Inflammatory macrophage treated with lipopolysaccharide for 1 hour (primary cell): ENCODE data around the gene CD22.

Source experiments
- DNase-seq, 2 donors: peaks; one replicate each; pipeline ENCODE4 v3.0.0-alpha.2; 2020 to 2022

Gene CD22

DNA sequence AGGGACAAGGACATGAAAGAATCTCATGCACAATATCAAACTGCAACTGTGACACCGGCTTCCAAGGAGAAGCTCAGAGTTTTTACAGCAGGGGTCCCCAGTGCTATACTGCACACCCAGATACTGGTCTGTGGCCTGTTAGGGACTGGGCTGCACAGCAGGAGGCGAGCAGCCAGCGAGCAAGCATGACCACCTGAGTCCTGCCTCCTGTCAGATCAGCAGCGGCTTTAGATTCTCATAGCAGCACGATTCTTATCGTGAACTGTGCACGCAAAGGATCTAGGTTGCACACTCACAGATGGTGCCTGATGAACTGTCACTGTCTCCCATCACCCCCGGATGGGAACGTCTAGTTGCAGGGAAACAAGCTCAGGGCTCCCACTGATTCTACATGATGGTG is 13.1 kb upstream of the CD22 start:
- DNase-seq = no peak

DNA sequence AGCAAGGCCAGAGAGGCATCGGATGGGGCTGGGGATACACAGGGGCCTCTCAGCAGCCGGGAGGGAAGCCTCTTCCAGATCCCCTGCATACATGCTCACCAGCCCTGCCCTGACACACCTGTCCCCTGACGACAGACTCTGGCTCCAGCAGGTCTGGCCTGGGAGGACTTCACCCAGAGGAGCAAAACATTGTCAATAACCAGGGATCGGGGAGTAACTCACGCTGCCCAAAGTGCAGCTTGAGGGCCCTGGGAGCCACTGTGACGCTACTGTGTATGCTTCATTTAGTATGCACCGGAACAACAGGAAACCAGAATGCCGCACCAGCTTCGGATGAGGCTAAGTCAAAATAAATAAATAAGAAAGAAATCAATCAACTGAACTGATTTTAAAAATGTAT is 12.4 kb upstream of the CD22 start:
- DNase-seq = no peak

DNA sequence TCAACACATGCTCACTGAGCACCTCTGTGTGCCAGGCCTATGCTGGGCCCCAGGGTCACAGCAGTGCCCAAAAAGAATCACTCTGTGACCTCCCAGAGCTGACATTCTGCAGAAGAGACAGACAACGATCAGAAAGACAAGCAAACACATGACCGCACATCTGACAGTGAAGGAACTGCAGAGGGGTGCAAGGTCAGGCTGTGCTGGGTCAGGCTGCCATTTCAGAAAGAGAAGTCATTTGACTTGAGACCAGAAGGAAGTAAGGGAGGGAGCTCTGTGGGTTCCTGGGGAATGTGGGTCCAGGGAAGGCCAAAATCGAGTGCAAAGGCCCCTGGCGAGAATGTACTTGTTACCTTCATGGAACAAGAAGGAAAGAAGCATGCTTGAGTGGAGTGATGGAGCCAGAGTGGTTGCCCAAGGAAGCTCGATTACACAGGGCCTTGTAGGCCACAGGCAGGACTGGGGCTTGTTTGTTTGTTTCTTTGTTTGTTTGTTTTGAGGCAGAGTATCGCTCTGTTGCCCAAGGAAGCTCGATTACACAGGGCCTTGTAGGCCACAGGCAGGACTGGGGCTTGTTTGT is 11.4 kb upstream of the CD22 start:
- DNase-seq = peak; percentile 56 to 77

DNA sequence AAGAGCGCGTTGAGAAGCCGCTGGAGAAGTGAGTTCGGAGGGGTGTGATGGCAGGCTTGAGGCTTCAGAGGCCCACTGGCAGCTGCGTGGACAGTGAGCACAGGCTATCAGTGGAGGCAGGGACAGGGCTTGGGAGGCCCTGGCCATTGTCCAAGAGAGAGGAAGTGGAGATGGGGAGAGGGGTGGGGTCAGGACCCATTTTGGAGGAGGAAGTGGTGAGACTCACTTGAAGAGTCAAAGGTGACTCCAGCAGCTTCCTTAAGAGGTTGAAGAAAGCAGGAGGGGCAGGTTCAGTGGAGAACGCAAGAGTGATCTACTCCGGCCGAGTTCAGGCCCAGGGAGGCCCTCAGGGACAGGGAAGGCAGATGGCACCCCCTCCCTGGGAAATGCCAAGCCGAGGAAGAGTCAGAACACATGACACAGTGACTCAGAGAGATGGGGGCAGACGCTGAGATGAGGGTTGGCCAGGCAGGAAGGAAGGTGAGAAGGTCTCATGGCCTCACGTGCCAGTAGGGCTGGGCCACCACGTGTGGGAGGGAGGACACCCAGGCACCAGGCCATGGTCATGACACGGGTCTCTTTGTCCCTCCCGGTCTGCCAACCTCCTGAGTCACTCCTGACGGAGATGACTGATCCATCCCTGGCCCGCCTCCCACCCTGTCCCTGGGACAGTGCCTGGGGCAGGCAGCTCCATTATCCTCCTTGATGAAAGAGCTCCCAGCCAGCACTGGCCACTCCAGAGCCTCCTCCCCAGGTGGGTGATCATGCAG is 10.1 kb upstream of the CD22 start:
- peak; percentile 84 to 97 for DNase-seq

DNA sequence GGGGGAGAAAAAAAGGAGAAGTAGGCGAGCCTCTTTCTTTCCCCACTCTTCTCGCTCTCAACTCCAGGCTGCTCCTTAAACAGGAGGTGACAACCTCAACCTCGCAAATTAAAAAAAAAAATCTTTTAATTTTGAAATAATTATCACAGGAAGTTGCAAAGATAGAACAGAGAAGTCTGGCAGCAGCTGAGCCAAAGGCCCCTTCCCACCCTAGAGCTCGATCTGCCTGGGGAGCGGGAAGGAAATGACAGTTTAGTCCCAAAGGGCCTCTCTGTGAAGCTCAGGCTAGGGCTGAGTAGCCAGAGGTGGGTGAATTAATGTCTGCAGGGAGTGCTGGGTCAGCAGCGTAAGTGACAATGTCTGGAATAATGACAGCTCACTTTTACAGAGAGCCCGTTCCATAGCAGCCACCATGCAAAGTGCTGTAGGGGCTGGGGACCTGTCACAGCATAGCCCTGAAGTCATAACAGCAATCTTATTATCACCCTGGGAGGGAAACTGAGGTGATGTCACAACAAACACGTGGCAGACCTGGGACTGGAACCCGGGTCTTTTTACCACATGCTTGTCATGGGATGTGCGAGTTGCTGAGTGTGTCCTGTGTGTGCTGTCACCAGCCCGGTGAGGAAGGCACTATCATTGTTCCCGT is 8.8 kb upstream of the CD22 start:
- peak in 1 of 2 donors; percentile 46 for DNase-seq

DNA sequence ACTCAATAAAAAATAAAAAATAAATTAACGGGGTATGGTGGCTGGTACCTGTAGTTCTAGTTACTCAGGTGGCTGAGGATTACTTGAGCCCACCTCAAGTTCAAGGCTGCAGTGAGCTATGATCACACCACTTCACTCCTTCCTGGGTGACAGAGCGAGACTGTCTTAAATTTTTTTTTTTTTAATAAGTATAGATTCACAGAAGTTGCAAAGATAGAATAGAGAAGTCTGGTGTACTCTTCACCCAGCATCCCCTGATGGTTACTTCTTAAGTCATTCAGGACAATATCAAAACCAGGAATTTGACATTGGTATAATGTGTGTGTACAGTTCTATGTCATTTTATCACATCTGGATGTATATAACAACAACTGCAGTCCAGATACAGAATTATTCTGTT is 7.7 kb upstream of the CD22 start:
- DNase-seq = no peak

DNA sequence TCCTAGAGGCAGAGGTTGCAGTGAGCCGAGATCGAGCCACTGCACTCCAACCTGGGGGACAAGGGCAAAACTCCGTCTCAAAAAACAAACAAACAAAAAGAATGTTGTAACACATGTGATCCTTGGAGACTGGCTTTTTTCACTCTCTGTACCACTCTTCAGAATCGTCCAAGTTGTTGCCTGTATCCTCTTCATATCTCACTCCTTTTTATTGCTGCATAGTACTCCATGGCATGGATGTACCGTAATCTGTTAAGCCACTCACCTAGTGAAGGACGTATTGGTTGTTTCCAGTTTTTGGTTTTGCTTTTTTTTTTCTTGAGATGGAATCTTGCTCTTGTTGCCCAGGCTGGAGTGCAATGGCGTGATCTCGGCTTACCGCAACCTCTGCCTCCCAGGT is 7.0 kb upstream of the CD22 start:
- DNase-seq = no peak

DNA sequence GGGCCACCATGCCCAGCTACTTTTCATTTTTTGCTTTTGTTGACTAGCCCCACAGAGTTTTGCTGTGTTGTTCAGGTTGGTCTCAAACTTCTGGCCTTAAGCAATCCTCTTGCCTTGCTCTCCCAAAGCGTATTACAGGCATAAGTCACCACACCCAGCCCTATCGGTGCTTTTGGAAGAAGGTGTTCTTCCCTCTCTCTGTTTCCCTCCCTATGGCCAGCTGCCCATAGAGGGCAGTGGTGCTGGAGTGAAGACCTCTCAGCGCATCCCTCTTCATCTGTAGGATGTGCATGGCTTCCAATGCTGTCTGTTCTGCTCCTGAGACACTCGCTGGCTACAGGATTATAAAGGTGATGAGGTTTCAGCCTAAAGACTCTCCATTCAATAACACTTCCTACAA is 1.3 kb upstream of the CD22 start:
- no peak for DNase-seq

DNA sequence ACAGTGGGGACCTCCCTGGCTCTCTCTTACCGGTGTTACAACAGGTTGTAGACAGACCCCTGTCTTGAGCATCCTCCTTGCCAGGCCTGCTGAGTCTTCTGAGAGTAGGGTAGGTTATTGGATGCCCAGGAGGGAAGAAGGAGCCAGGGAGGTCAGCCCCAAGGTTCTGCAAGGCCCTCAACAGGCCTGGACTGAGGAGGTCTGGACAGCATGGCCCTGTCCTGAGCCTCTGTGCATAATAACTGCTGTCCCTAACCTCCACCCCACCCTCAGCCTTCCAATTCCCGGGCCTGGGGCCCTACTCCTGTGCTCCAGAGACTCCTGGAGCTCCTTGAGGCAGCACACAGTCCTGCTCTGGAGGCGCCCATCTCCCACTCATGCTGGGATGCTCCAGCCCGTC is 336 bp downstream of the CD22 start:
- DNase-seq = no peak

DNA sequence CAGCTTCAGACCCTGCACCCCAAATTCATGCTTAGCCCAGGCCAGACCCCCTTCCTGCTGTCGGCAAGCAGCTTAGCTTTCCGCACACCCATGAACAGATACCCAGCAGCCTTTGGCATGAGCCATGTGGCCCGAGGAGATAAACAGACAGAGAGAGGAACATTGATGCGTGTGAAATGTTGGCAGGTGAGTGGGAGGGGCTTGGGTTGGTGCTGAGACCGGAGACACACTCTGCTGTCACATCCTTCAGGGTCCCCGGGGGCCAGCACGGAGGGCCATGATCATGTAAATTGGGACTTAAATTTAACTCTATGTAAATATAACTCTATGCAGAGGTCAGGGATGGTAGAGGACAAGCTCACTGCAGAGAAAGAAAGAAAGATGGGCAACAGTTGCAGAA is 1.5 kb downstream of the CD22 start:
- no peak for DNase-seq

DNA sequence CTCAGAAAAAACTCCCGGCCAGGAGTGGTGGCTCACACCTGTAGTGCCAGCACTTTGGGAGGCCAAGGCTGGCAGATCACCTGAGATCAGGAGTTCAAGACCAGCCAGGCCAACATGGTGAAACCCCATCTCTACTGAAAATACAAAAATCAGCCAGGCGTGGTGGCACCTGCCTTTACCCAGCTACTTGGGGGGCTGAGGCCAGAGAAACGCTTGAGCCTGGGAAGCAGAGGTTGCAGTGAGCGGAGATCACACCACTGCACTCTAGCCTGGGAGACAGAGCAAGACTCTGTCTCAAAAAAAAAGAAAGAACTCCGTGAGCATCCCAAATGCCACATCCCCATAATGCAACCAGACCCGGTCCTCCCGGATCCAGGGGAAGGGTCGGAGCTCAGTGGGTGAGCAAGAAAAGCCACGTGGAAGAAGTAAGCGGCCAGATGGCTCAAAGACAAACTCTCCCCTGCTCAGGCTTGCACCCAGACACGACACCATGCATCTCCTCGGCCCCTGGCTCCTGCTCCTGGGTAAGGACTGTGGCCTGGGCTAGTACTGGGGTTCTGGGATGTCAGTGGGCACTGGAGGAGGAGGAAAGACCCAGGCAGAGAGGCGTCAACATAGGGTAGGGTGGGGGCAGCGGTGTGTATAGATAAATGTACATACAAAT is 2.7 kb downstream of the CD22 start:
- DNase-seq = no peak

DNA sequence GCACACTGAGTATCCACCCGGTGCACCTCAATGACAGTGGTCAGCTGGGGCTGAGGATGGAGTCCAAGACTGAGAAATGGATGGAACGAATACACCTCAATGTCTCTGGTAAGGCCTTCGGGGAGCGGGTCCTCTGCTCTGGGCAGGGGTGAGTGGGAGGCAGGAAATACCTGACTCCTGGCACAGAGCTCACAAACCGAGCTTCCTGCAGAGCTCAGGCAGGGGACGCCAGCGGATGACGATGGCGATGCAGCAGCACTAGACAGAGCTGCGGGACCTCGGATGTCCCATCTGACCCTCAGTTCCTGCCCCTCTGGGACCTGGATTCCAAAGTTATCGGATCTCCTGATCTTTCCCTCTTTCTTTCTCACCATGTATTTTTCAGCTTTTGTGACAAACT is 3.8 kb downstream of the CD22 start:
- no peak for DNase-seq

DNA sequence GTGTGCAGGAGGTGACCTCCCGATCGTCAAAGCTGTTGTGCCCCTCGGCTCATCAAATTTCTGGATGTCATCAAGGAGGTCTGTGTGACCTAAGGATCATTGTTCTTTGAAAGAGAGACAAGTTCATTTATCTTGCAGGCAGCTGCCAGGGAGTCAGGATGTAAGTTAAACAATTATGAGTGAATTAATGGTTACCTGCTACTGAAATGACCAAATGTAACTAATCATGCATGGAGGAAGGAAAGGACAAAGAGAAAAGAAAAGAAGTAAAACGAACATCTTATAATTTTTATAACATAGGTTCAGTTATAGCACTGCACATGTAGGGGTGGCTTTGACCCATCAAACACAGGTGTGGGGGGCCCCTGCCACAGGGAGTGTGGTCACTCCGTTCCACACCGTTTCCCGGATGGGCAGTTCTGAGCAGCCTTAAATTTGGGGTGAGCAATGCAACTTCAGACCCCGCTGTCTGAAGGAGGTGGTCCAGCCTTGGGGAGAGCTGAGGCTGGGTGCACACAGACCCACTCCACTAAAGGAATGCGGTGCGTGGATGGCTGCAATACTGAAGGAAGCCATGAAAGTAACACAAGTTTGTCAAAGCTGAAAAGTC is 5.3 kb downstream of the CD22 start:
- DNase-seq = no peak

DNA sequence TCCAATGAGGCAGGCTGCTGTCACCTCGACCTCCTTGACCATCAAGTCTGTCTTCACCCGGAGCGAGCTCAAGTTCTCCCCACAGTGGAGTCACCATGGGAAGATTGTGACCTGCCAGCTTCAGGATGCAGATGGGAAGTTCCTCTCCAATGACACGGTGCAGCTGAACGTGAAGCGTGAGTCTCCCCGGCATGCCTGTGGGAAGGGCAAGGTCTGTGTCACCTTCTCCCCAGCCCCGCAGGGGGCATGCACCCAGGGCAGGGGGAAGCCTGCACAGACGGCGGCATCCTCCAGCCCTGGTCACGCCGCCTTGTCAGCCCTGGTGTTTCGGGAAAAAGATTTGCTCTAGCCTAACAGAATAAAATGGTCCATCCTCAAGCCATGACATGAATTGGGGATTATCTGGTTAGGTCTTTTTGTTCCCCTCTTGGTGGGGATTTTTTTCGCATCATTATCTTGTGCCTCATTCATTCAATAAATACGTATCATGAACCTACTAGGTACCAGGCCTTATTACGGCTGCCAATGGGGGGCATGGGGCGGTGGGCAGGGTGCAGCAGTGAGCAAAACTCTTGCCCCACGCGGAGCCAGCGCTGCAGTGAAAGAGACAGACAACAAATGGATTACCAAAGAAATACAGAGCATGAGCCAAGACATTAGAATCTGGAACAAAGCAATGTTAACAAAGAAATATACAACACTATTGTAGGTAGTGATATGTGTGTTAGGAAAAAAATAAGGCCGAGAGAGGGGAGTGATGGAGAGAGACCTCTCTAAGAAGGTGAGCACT is 7.4 kb downstream of the CD22 start:
- no peak for DNase-seq

DNA sequence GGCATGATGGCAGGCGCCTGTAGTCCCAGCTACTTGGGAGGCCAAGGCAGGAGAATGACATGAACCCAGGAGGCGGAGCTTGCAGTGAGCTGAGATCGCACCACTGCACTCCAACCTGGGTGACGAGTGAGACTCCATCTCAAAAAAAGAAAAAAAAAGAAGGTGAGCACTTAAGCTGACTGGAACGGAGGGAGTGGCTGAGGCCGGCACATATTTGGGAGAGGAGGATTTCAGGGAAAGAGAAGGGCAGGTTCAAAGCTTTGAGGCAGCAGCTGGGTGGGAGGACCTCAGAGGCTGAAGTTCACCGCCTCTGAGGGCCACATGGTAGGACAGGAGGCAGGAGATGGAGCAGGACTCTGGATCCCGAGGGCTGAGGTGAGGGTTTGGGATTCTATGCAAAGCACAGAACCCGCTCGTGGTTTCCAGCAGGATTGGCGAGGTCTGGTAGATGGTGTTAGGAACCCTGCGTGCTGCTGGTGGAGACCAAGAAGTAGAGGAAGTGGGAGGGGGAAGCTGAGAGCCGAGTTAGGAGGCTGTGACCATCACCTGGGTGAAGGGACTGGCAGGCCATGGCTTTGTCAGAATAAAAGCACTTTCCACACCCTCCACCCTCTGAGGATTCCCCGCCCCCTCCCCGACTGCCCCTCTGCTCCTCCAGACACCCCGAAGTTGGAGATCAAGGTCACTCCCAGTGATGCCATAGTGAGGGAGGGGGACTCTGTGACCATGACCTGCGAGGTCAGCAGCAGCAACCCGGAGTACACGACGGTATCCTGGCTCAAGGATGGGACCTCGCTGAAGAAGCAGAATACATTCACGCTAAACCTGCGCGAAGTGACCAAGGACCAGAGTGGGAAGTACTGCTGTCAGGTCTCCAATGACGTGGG is 8.4 kb downstream of the CD22 start:
- no peak for DNase-seq

DNA sequence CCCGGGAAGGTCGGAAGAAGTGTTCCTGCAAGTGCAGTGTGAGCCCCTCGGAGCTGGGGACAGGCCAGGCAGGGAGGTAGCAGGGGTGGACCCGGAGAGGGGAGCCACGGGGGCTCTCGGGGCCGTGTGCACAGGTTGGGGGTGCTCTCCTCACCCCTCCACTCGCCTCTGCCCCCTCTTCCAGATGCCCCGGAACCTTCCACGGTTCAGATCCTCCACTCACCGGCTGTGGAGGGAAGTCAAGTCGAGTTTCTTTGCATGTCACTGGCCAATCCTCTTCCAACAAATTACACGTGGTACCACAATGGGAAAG is 9.0 kb downstream of the CD22 start:
- no peak for DNase-seq

DNA sequence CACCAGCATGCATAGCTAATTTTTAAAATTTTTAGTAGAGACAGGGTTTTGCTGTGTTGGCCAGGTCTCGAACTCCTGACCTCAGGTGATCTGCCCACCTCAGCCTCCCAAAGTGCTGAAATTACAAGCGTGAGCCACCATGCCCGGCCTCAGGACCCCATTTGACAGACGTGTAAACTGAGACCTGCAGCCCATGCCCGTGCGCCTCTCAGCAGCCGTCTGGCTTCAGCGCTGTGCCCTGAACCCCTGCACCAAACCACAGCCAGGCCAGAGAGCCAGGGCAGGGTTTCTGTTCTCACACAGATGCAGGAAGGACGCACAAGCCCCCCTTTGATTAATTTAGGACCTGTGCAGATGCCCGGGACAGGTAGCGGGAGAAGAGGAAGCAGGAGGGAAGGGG is 11.4 kb downstream of the CD22 start:
- DNase-seq = no peak

DNA sequence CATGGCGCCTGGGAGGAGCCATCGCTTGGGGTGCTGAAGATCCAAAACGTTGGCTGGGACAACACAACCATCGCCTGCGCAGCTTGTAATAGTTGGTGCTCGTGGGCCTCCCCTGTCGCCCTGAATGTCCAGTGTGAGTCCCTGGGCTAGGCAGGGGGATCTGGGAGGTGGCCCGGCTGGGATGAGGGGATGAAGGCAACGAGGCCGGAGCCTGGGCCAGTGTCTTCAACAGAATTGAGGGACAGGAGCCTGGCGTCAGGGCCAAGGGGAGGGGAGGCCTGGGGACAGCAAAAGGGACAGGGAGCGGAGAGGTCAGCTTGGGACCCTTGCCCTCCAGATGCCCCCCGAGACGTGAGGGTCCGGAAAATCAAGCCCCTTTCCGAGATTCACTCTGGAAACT is 12.0 kb downstream of the CD22 start:
- DNase-seq = no peak

DNA sequence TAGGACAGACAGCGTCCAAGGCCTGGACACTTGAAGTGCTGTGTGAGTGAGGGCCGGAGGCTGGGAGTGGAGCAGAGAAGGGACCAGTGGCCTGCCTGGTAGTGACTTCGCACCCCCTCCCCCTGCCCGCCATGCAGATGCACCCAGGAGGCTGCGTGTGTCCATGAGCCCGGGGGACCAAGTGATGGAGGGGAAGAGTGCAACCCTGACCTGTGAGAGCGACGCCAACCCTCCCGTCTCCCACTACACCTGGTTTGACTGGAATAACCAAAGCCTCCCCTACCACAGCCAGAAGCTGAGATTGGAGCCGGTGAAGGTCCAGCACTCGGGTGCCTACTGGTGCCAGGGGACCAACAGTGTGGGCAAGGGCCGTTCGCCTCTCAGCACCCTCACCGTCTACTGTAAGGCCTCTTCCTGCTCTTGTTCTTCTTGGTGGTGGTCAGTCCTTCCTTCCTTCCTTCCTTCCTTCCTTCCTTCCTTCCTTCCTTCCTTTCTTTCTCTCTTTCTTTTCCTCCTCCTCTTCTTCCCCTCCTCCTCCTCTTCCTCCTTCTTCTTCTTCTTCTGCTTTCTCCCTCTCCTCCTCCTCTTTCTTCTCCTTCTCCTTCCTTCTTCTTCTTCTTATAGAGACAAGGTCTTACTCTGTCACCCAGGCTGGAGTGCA is 12.7 kb downstream of the CD22 start:
- no peak for DNase-seq

DNA sequence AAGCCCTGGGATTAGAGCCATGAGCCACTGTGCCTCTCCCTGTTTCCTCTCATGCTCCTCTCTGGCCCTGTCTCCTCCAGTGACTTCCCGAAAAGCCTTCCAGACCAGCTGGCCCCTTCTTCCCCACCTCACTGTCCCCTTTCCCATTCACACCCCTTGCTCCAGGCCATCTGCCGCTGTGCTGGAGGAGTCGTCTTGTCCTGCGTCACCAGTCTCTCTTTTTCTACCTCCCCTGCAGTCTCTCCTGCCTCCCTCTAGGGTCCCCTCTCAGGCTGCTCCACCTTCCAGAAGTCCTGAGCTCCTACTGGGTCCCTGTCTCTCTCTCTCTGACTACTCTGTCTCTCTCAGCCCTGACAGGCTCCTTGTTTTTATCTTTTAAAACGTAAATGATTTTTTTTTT is 13.4 kb downstream of the CD22 start:
- no peak for DNase-seq

DNA sequence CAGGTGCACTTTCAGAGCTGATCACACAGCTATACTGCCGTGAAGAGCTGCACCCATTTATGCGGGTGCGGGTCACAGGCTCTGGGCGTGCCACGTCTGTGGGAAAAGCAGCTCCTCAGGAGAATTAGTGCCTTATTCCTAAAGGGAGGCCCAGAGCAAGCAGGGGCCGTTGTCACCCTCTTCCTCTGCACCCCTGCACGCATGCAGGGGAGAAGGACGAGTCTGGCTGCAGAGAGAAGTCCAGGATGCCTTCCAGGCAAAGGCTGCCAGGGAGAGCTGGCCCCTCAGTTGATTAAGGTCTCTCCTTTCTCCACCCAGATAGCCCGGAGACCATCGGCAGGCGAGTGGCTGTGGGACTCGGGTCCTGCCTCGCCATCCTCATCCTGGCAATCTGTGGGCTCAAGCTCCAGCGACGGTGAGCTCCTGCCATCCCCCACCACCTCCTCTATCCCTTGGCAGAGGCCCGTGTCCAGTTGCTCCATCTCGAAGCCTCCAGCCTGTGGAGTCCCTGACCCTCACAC is 15.6 kb downstream of the CD22 start:
- no peak for DNase-seq
